Activated B cell treated with CpG ODN at 0.5 μM for 24 hours (primary cell): ENCODE results near the gene CPNE4. TPM values are rescaled to one million over a fixed set of nuclear protein-coding genes. Genes with fewer than 3 reads are reported as not detected.

ENCODE experiments used
- ATAC-seq: fragments of 200-7000 bp; cut with Tn5 transposase; one replicate; pipeline ENCODE4 v1.10.0; 2021; ENCODE audit warnings: low read depth, mild to moderate bottlenecking, moderate library complexity
- CTCF ChIA-PET: fragments of 350-600 bp; sonication (Branson Sonifier 250); formaldehyde crosslinking; loops from one replicate; lab custom pipeline; 2021; ENCODE audit warnings: antibody characterized with exemption; lab: Charles Lee
- POLR2A ChIA-PET: fragments of 350-600 bp; sonication (Branson Sonifier 250); formaldehyde crosslinking; loops from one replicate; lab custom pipeline; 2021; ENCODE audit warnings: antibody characterized with exemption; lab: Charles Lee
- DNase-seq: peaks from one replicate; pipeline ENCODE4 v3.0.0; 2022
- H3K27ac Mint-ChIP-seq: one replicate; pipeline ENCODE4 v1.8.0; 2020; ENCODE audit warnings: mixed read lengths
- H3K27me3 Mint-ChIP-seq: one replicate; pipeline ENCODE4 v1.8.0; 2021; ENCODE audit warnings: mixed read lengths
- H3K36me3 Mint-ChIP-seq: one replicate; pipeline ENCODE4 v1.8.0; 2021; ENCODE audit warnings: low read depth, mixed read lengths
- H3K4me1 Mint-ChIP-seq: one replicate; pipeline ENCODE4 v1.8.0; 2021; ENCODE audit warnings: mixed read lengths
- H3K4me3 Mint-ChIP-seq: one replicate; pipeline ENCODE4 v1.8.0; 2020; ENCODE audit warnings: mild to moderate bottlenecking, mixed read lengths
- H3K9me3 Mint-ChIP-seq: one replicate; pipeline ENCODE4 v1.8.0; 2020; ENCODE audit warnings: mixed read lengths
- CTCF ChIP-seq: fragments of 200-600 bp; IDR thresholded peaks from one replicate; pipeline ENCODE4 v1.8.0; 2022; ENCODE audit warnings: antibody characterized with exemption, mild to moderate bottlenecking
- intact Hi-C: fragments of 100-400 bp; cut with micrococcal nuclease; formaldehyde crosslinking; loops from one replicate; pipeline ENCODE4 v1.15.1; 2024
- total RNA-seq: library from RNA; stranded (reverse); gene quantifications from 2 replicates; pipeline ENCODE4 v1.2.3, GENCODE V29; 2022

Gene CPNE4
- total RNA-seq, 1 donor from 2014 or later, result not detected

- no peaks in the 10 kb centered on the region for H3K9me3 Mint-ChIP-seq
- no peak for TF ChIP-seq CTCF
- H3K27me3 Mint-ChIP-seq, result peaks cover 11% of the 10 kb centered on the region
- intact Hi-C loops, result no loop called here
- ATAC-seq (no peak), DNase-seq (no peak)
- H3K4me3 Mint-ChIP-seq, result no peak overlapping the region
- ChIA-PET POLR2A (no interaction called here), CTCF (no interaction called here)
- H3K27ac Mint-ChIP-seq, result no peak overlapping the region
- H3K4me1 Mint-ChIP-seq, result no peaks in the 10 kb centered on the region
- H3K36me3 Mint-ChIP-seq, result no peaks in the 10 kb centered on the region
These were observed 479.4 kb downstream of the CPNE4 start for GRCh38 chr3:131555456-131555855.

- DNase-seq, result no peak
- no peaks in the 10 kb centered on the region for H3K9me3 Mint-ChIP-seq
- peaks cover 6% of the 10 kb centered on the region for H3K27me3 Mint-ChIP-seq
- intact Hi-C loops, result no loop called here
- ATAC-seq, result no peak
- TF ChIP-seq CTCF, result no peak
- H3K4me1 Mint-ChIP-seq, result no peaks in the 10 kb centered on the region
- POLR2A ChIA-PET, result no interaction called here
- CTCF ChIA-PET, result no interaction called here
- no peak overlapping the region for H3K4me3 Mint-ChIP-seq
- H3K36me3 Mint-ChIP-seq, result no peaks in the 10 kb centered on the region
- H3K27ac Mint-ChIP-seq, result no peak overlapping the region
These were observed 481.1 kb downstream of the CPNE4 start for GRCh38 chr3:131553495-131554247.

GRCh38 chr3:131551761-131552160, 483.1 kb downstream of the CPNE4 start:
- no peak overlapping the region for H3K4me3 Mint-ChIP-seq
- H3K4me1 Mint-ChIP-seq, result no peaks in the 10 kb centered on the region
- no peaks in the 10 kb centered on the region for H3K36me3 Mint-ChIP-seq
- H3K27me3 Mint-ChIP-seq, result peaks cover 5% of the 10 kb centered on the region
- POLR2A ChIA-PET, result no interaction called here
- ATAC-seq, result no peak
- TF ChIP-seq CTCF, result no peak
- no peak overlapping the region for H3K27ac Mint-ChIP-seq
- intact Hi-C loops, result no loop called here
- DNase-seq, result no peak
- H3K9me3 Mint-ChIP-seq, result no peaks in the 10 kb centered on the region
- CTCF ChIA-PET, result no interaction called here

- H3K36me3 Mint-ChIP-seq, result no peaks in the 10 kb centered on the region
- H3K27ac Mint-ChIP-seq, result no peak overlapping the region
- POLR2A ChIA-PET, result no interaction called here
- TF ChIP-seq CTCF, result no peak
- intact Hi-C loops, result no loop called here
- CTCF ChIA-PET, result no interaction called here
- no peaks in the 10 kb centered on the region for H3K9me3 Mint-ChIP-seq
- H3K4me3 Mint-ChIP-seq, result no peak overlapping the region
- H3K4me1 Mint-ChIP-seq, result no peaks in the 10 kb centered on the region
- DNase-seq, result no peak
- H3K27me3 Mint-ChIP-seq, result peaks cover 5% of the 10 kb centered on the region
- no peak for ATAC-seq
These were observed 484.0 kb downstream of the CPNE4 start for GRCh38 chr3:131550562-131551465.

- Mint-ChIP-seq H3K27ac (no peak overlapping the region), H3K4me1 (no peaks in the 10 kb centered on the region), H3K36me3 (no peaks in the 10 kb centered on the region), H3K4me3 (no peak overlapping the region), H3K9me3 (no peaks in the 10 kb centered on the region), H3K27me3 (peaks cover 7% of the 10 kb centered on the region)
- TF ChIP-seq CTCF, result no peak
- ATAC-seq, result no peak
- intact Hi-C loops, result no loop called here
- no peak for DNase-seq
- ChIA-PET POLR2A (no interaction called here), CTCF (no interaction called here)
These were observed 485.5 kb downstream of the CPNE4 start for GRCh38 chr3:131549340-131549739.
